Measurements from ENCODE around the gene CNTN5.

DNA sequence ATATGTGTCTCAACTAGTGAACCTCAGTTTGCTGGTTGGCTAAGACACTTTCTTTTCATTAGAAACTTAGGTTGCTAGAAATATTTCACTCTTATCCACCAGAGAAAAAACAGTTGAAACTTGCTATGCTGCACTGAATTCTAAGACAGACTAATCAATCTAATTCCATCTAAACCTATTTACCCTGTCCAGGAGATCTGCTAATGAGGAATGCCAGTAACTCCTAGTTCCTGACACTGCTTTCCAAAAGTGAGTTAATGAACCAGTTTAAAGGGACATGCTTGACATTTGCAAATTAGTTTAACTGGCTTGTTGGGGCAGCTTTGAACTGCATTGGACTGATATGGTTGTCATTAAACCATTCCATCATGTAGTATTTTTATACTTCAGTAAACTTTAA is 258.5 kb downstream of the CNTN5 start:
- TF ChIP-seq POLR2AphosphoS5 (IDR thresholded peaks at IDR 0.05) (no peak), POLR2A (IDR thresholded peaks at IDR 0.05) (no peak)
- TF ChIP-seq, protein P1, sequence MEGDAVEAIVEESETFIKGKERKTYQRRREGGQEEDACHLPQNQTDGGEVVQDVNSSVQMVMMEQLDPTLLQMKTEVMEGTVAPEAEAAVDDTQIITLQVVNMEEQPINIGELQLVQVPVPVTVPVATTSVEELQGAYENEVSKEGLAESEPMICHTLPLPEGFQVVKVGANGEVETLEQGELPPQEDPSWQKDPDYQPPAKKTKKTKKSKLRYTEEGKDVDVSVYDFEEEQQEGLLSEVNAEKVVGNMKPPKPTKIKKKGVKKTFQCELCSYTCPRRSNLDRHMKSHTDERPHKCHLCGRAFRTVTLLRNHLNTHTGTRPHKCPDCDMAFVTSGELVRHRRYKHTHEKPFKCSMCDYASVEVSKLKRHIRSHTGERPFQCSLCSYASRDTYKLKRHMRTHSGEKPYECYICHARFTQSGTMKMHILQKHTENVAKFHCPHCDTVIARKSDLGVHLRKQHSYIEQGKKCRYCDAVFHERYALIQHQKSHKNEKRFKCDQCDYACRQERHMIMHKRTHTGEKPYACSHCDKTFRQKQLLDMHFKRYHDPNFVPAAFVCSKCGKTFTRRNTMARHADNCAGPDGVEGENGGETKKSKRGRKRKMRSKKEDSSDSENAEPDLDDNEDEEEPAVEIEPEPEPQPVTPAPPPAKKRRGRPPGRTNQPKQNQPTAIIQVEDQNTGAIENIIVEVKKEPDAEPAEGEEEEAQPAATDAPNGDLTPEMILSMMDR (IDR thresholded peaks at IDR 0.05) = no peak

Data from suprapubic skin (tissue), 4 donors.